Tibial nerve (tissue), 4 donors: ENCODE measurements around the gene CHTOP. TPM values are rescaled to one million over a fixed set of nuclear protein-coding genes. Genes with fewer than 3 reads are reported as not detected.
A peak's percentile ranks its signal among the peaks of the same experiment; 100 is the strongest.

Experiments used
- DNase-seq, 2 donors: peaks; one replicate each; pipeline ENCODE4 v3.0.0-alpha.2; 2019; ENCODE audit warnings: low spot score in 2 of 2
- H3K27ac ChIP-seq, 4 donors: fragments of 200-600 bp; sonication (generic) in 3 of 4; one replicate each; pipeline ENCODE4 v1.5.1; 2017 to 2019; ENCODE audit warnings: mild to moderate bottlenecking in 1 of 4
- H3K27me3 ChIP-seq, 2 donors: fragments of 200-600 bp; sonication (generic) in 1 of 2; one replicate each; pipeline versions ENCODE4 v1.5.1 to v1.6.0; 2017 to 2019
- H3K36me3 ChIP-seq, 3 donors: fragments of 200-600 bp; sonication (generic); one replicate each; pipeline ENCODE4 v1.5.1; 2018 to 2019
- H3K4me1 ChIP-seq, 4 donors: fragments of 200-600 bp; sonication (generic) in 3 of 4; one replicate each; pipeline ENCODE4 v1.5.1; 2017 to 2019
- H3K4me3 ChIP-seq, 4 donors: fragments of 200-600 bp; sonication (generic) in 3 of 4; one replicate each; pipeline ENCODE4 v1.5.1; 2017 to 2019; ENCODE audit warnings: mild to moderate bottlenecking in 1 of 4, moderate library complexity in 1 of 4
- H3K9me3 ChIP-seq, 4 donors: fragments of 200-600 bp; sonication (generic) in 3 of 4; one replicate each; pipeline ENCODE4 v1.5.1; 2017 to 2019
- CTCF ChIP-seq, 5 experiments: fragments of 200-600 bp in 3 of 5; fragments of 450-650 bp in 2 of 5; sonication (generic) in 3 of 5; IDR thresholded peaks; one replicate each; pipeline ENCODE4 v1.5.1; 2016 to 2019; ENCODE audit warnings: antibody characterized with exemption in 5 of 5, mild to moderate bottlenecking in 3 of 5, moderate library complexity in 2 of 5
- EP300 ChIP-seq, 2 donors: sonication (generic); formaldehyde crosslinking; IDR thresholded peaks; one replicate each; pipeline ENCODE4 v1.6.1; 2017; ENCODE audit warnings: antibody characterized with exemption in 2 of 2, mild to moderate bottlenecking in 1 of 2
- POLR2A ChIP-seq, 2 donors: fragments of 450-650 bp; IDR thresholded peaks; one replicate each; pipeline ENCODE4 v1.6.1; 2017; ENCODE audit warnings: antibody characterized with exemption in 2 of 2, mild to moderate bottlenecking in 2 of 2, moderate library complexity in 2 of 2
- WGBS, 2 donors: methylation state at CpG; one replicate each; pipeline ENCODE4 v1.1.5; 2018; 5-methylcytosine and 5-hydroxymethylcytosine counted together
- total RNA-seq, 4 donors: library from RNA; depleted of rRNA; stranded (reverse); fragments of >200 nt; gene quantifications; one replicate each; pipeline ENCODE4 v1.1.0, GENCODE V29; 2016

CHTOP gene
- total RNA-seq, 4 donors from 2014 or later = 49.0 to 66.6 (median 56.5) TPM

- no peaks in the 10 kb centered on the region for H3K27me3 ChIP-seq
- 43 to 46% methylated on average over 5 to 10 of the region's 10 CpGs for WGBS, 2 donors
- TF ChIP-seq POLR2A (IDR thresholded peaks at IDR 0.05) = no peak
- TF ChIP-seq CTCF (IDR thresholded peaks at IDR 0.05) = peak in 2 of 5 experiments; percentile 7 to 18
- peak within 1 kb of the TSS; percentile 25 to 56 (median 48) for H3K4me3 ChIP-seq
- H3K9me3 ChIP-seq = no peaks in the 10 kb centered on the region
- DNase-seq = no peak
- H3K27ac ChIP-seq = peak within 1 kb of the TSS; percentile 79 to 96 (median 86)
- peaks cover 0 to 64% (median 24%) of the 10 kb centered on the region in 4 donors for H3K4me1 ChIP-seq
- H3K36me3 ChIP-seq = peaks cover 0 to 14% (median 0%) of the 10 kb centered on the region in 3 donors
Observed at GRCh38 chr1:153627715-153628626, 5.9 kb upstream of the CHTOP start, which contains the start of gene S100A1. Gene S100A1 (plus strand): TSS chr1:153628434. CDS start chr1:153630522, 2,088 bp downstream.

DNA sequence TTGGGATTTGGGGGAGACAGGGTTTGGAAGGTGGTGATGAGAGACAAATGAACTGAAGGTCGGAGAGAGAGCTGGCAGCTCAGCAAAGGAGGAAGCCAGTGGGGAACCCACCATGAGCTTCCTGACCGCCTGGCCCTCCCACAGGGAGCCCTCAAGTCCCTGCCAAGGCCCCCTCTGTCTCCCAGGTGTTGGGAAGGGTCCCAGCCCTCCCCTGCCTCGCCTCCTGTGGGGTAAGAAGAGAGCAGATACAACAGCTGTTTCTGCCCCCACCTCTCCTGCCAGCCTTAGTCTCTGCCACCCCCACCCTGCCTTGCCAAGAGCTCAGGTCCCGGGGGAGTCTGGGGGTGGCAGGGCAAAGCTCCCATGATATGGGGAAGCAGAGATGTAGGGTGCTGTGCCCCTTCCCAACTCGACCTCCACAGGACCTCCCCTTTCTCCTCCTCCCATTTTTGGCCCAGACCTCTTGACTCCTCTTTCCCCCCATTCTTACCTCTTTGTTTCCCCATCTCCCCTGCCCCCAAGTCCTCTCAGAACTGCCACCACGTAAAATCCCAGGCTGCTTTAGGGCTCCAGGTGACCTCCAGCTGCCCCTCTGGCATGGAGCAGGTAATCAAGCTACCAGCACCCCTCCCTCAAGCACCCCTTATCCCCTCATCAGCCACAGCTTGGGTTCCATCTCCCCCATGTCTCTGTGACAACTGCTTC lies 5.1 kb upstream of the CHTOP start:
- Histone ChIP-seq H3K27me3 (no peaks in the 10 kb centered on the region), H3K4me1 (peaks cover 0 to 62% (median 25%) of the 10 kb centered on the region in 4 donors), H3K36me3 (peaks cover 0 to 11% (median 0%) of the 10 kb centered on the region in 3 donors), H3K4me3 (no peak overlapping the region), H3K9me3 (no peaks in the 10 kb centered on the region), H3K27ac (peak overlapping the region; percentile 79 to 96 (median 86))
- TF ChIP-seq EP300 (IDR thresholded peaks at IDR 0.05) = no peak
- no peak for TF ChIP-seq CTCF (IDR thresholded peaks at IDR 0.05)
- TF ChIP-seq POLR2A (IDR thresholded peaks at IDR 0.05) = no peak
- 77 to 88% methylated on average over 6 of the region's 6 CpGs for WGBS, 2 donors
- DNase-seq = no peak

DNA sequence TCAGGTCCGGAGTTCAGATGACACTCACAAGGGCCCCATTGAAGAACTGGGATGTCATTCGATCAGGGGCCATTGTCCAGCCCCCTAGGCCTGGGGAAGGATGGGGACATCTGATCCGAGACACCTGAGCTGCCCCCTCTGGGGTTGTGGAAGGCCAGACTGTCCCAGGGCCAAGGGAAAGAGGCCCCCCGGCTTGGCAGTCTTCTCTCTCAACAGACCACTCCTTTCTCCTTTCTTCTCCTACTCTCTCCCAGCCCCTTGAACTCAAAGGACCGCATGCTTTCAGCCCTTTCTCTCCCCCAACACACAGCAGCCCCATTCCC lies 4.6 kb upstream of the CHTOP start:
- H3K9me3 ChIP-seq = no peaks in the 10 kb centered on the region
- H3K27ac ChIP-seq = peak overlapping the region in 3 of 4 donors; percentile 82 to 96 (median 90)
- no peak for DNase-seq
- peaks cover 0 to 57% (median 24%) of the 10 kb centered on the region in 4 donors for H3K4me1 ChIP-seq
- TF ChIP-seq EP300 (IDR thresholded peaks at IDR 0.05) (no peak), CTCF (IDR thresholded peaks at IDR 0.05) (no peak), POLR2A (IDR thresholded peaks at IDR 0.05) (no peak)
- H3K27me3 ChIP-seq = no peaks in the 10 kb centered on the region
- 57 to 66% methylated on average over 5 of the region's 5 CpGs for WGBS, 2 donors
- no peak overlapping the region for H3K4me3 ChIP-seq
- peaks cover 0 to 7% (median 0%) of the 10 kb centered on the region in 3 donors for H3K36me3 ChIP-seq

DNA sequence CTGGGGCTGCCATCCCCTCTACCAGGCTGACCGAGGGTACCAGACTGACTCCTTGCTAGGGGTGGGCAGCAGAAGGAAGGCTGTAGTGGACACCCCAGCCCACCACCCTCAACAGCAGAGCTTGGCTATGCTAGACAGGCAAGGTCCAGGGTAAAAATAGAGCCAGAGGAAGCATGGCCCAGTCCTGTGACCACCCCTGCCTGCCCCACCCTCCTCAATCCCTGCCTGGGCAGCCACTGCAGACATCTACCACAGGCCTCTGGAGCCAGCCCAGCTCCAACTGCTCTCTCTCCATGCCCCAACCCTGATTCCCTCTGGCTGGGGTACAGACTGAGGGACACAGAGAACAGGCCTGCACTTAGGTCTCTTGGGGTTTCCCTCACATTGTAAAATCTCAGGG lies 3.9 kb upstream of the CHTOP start:
- WGBS, 2 donors = 71 to 86% methylated on average over 1 of the region's 1 CpG
- TF ChIP-seq CTCF (IDR thresholded peaks at IDR 0.05) (no peak), POLR2A (IDR thresholded peaks at IDR 0.05) (no peak), EP300 (IDR thresholded peaks at IDR 0.05) (no peak)
- peaks cover 0 to 3% (median 0%) of the 10 kb centered on the region in 3 donors for H3K36me3 ChIP-seq
- peak overlapping the region in 2 of 4 donors; percentile 90 to 96 for H3K27ac ChIP-seq
- no peaks in the 10 kb centered on the region for H3K27me3 ChIP-seq
- no peak overlapping the region for H3K4me3 ChIP-seq
- no peaks in the 10 kb centered on the region for H3K9me3 ChIP-seq
- peaks cover 0 to 60% (median 24%) of the 10 kb centered on the region in 4 donors for H3K4me1 ChIP-seq
- DNase-seq = no peak
